ENCODE measurements around the gene PRR16. TPM values are rescaled to one million over a fixed set of nuclear protein-coding genes. Genes with fewer than 3 reads are reported as not detected.

Gene PRR16
- total RNA-seq, 2 experiments from 2014 or later: not detected

DNA sequence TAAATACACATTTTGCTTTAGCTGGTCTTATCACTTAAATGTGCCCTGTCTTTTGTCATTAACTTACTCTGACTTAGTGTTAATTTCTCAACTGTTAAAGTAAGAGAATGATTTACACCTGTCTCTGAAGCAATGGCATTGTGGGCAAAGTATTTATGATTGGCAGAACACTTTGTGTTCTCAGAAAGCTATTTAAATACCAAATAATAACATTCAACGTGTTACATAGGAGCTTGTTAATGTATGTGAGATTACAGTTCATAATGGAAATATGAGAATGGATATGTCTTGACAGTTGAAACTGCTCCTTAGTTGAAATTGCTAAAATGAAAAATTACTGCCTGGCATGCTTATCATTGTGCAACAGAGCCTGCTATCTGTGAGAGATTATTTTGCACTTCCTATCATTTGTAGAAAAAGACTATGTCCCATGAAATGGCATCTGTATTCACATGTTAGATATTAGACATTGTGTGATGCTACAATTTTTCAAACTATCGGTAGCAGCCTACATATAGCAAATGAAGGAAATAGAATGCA, 46.1 kb downstream of the PRR16 start:
- CTCF ChIA-PET: no interaction called here

DNA sequence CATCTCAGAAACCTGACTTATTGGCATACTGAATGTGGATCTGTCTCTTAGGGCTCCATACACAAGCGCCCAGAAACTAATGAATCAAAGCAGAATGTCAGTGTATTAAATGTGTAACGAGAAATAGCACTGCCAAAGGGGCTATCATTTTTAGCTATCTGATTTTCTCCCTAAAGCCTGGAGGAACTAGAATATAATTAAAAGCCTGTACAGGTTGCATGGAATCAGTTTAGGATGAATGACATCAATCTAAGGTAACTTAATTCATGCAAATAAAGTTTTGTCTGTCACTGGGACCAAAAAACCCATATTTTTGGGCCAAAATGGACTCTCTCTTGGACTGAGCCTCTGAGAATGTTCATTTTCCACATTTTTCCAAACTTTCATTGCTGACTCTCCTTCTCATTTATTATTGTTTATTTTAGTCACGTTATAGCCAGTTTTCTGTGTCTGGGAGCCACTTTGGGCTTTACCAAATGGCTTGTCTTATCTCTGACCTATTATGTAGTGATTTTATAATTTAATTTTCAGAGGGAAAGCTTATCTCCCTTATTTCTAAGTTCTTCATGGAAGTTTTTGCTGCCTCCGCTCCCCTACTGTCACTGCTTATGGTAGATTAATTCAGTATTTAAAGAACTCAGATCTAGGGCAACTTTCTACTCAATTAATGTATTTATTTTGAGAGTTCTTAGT, 47.0 kb downstream of the PRR16 start:
- H3K4me3 Mint-ChIP-seq: no peak overlapping the region
- H3K27ac Mint-ChIP-seq: no peak overlapping the region
- no peaks in the 10 kb centered on the region for H3K27me3 Mint-ChIP-seq (ENCODE audit: low read depth)
- intact Hi-C loops (cut with micrococcal nuclease): no loop called here
- H3K9me3 Mint-ChIP-seq: no peaks in the 10 kb centered on the region
- no peak for DNase-seq
- no peaks in the 10 kb centered on the region for H3K36me3 Mint-ChIP-seq (ENCODE audit: low read depth)
- CTCF ChIA-PET: no interaction called here
- no peaks in the 10 kb centered on the region for H3K4me1 Mint-ChIP-seq (ENCODE audit: low read depth)

More for the DNA sequence above, 46.1 kb downstream of the PRR16 start:
- intact Hi-C loops (cut with micrococcal nuclease): no loop called here
- H3K4me3 Mint-ChIP-seq: no peak overlapping the region
- H3K27me3 Mint-ChIP-seq (ENCODE audit: low read depth): no peaks in the 10 kb centered on the region
- H3K9me3 Mint-ChIP-seq: no peaks in the 10 kb centered on the region
- no peak overlapping the region for H3K27ac Mint-ChIP-seq
- H3K4me1 Mint-ChIP-seq (ENCODE audit: low read depth): no peaks in the 10 kb centered on the region
- H3K36me3 Mint-ChIP-seq (ENCODE audit: low read depth): no peaks in the 10 kb centered on the region
- no peak for DNase-seq

DNA sequence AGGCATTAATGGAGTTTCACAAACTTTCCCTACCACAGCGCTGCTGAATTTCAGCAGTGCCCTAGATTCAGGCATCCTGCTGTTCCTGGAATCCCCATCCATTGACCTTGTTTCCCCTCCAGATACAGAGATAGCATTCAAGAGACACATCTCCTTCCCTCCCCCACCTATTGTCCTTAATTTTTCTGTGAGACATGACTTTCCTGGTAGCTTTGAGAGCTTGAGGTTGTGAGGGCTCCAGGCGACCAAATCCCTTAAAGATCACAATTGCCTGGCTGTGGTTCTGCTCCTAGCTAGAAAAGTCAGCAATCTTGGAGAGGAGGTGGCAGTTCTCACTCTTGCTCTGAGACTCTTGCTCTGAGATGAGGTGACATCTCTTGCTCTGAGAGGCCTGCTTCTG, 48.0 kb downstream of the PRR16 start:
- intact Hi-C loops (cut with micrococcal nuclease): no loop called here
- DNase-seq: no peak
- CTCF ChIA-PET: no interaction called here
- Mint-ChIP-seq H3K36me3 (ENCODE audit: low read depth) (no peaks in the 10 kb centered on the region), H3K4me3 (no peak overlapping the region), H3K27ac (no peak overlapping the region), H3K27me3 (ENCODE audit: low read depth) (no peaks in the 10 kb centered on the region), H3K9me3 (no peaks in the 10 kb centered on the region), H3K4me1 (ENCODE audit: low read depth) (no peaks in the 10 kb centered on the region)

DNA sequence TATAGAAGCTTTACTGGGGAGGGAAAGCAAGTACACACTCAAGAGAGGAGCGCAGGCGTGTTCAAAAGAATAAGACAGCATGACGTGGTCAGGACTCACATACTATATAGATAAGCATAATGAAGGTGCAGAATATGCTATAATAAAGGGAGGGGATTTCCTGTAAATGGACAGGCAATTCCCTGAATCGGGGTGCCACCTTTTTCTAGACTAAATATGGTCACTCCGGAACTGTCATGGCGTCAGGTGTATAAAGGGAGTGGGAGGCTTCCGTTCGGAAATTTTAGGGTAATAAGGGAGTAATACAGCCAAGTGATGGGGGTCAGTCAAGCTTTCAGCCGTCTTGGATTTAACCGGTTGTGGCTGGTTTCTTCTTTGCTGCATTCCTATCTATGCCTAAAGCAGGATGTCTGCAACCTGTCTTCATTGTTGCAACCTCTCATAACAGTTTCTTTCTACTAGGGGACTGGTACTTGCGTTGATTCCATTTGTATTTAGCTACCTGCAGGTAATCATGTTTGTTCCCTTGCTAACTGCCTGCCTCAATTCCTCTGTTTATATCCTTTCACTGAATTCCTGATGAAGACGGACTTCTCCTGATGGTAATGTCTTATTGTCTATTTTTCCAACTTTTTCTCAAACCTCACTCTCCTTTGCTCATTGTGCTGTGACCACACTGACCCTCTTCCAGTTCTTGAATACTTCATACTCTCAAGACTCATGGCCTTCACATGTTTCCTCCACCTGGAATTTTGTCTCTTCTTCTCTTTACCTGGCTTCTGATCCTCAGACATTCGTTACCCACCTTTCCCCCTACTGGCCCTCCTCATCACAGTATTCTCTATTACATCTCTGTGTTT, 48.9 kb downstream of the PRR16 start:
- H3K27me3 Mint-ChIP-seq (ENCODE audit: low read depth): no peaks in the 10 kb centered on the region
- H3K36me3 Mint-ChIP-seq (ENCODE audit: low read depth): no peaks in the 10 kb centered on the region
- H3K9me3 Mint-ChIP-seq: no peaks in the 10 kb centered on the region
- H3K27ac Mint-ChIP-seq: no peak overlapping the region
- no peak for DNase-seq
- intact Hi-C loops (cut with micrococcal nuclease): no loop called here
- H3K4me3 Mint-ChIP-seq: no peak overlapping the region
- H3K4me1 Mint-ChIP-seq (ENCODE audit: low read depth): no peaks in the 10 kb centered on the region
- CTCF ChIA-PET: no interaction called here

DNA sequence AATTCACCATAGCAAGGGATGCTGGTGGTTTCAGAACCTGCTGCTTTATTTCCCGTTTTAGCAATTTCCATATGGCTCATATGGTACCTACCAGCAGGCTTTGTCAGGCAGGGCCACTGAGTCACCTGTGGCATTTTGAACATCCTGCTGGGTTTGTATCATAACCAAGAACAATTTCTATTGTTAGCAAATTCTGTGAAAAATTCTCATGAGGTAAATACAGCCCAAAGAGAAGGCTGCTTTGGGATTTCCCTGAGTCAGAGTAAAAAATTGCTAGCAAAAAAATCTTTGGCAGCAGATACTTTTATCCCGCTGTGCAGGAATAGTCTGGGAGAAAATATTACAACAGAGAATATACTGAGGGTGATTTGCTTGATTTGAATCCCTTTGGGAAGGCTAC, 52.7 kb downstream of the PRR16 start:
- Mint-ChIP-seq H3K27ac (no peak overlapping the region), H3K27me3 (ENCODE audit: low read depth) (no peaks in the 10 kb centered on the region), H3K36me3 (ENCODE audit: low read depth) (no peaks in the 10 kb centered on the region), H3K4me1 (ENCODE audit: low read depth) (no peaks in the 10 kb centered on the region), H3K9me3 (no peaks in the 10 kb centered on the region), H3K4me3 (no peak overlapping the region)
- CTCF ChIA-PET: no interaction called here
- no peak for DNase-seq
- intact Hi-C loops (cut with micrococcal nuclease): no loop called here

DNA sequence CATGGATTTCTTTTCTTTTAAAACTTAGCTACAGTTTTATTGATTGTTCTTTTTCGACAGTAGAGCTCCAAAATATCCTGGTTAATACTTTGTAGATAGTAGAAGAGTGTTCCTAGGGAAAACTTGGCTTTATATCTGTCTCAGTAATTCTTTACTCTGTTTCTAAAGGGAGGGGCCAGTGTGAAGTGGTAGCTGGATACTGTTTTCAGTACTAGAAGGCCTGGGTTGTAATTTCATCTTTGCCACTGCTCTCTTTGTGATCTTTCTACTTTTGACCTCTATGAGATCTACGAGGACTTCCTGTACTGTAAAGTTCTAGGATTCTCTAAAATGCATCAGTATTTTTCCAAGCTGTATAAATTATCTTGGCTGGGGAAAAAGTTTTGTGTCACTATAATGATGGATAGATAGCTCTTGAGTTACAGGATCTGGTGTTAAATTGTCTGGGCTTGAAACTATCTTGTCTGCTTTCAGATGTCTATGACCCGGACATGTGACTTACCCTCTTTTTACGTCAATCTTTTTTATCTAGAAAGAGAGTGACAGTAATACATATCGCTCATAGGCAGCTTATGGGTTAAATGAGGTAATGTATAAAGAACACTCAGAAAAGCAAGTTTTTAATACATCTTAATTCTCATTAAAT, 53.6 kb downstream of the PRR16 start:
- Mint-ChIP-seq H3K36me3 (ENCODE audit: low read depth) (no peaks in the 10 kb centered on the region), H3K27ac (no peak overlapping the region), H3K4me1 (ENCODE audit: low read depth) (no peaks in the 10 kb centered on the region), H3K4me3 (no peak overlapping the region), H3K9me3 (no peaks in the 10 kb centered on the region), H3K27me3 (ENCODE audit: low read depth) (no peaks in the 10 kb centered on the region)
- no peak for DNase-seq
- CTCF ChIA-PET: interaction anchor here (0.7 kb wide), 1 partner anchor 779 kb away, joined by 4 read pairs; no protein-coding TSS in a partner anchor
- intact Hi-C loops (cut with micrococcal nuclease): no loop called here

DNA sequence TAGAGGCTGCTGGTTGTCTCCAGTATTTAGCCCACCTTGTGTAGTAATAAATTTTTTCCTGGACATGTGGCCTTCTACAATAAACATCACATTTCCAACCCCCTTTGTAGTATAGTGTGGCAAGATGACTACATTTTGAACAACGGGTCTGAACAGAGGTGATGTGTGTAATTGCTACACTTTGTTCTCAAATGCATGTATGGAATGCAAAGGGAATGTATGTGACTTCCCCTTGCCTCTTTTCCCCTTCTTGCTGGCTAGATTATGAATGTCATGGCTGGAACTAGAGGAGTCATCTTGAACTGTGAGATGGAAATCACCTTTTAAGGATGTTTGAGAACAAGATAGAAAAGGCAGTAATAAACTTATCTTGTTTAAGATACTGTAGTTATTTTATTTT, 54.5 kb downstream of the PRR16 start:
- Mint-ChIP-seq H3K27me3 (ENCODE audit: low read depth) (no peaks in the 10 kb centered on the region), H3K9me3 (no peaks in the 10 kb centered on the region), H3K36me3 (ENCODE audit: low read depth) (no peaks in the 10 kb centered on the region), H3K4me1 (ENCODE audit: low read depth) (no peaks in the 10 kb centered on the region), H3K27ac (no peak overlapping the region), H3K4me3 (no peak overlapping the region)
- CTCF ChIA-PET: interaction anchor here (0.7 kb wide), 1 partner anchor 778 kb away, joined by 4 read pairs; no protein-coding TSS in a partner anchor
- DNase-seq: no peak
- intact Hi-C loops (cut with micrococcal nuclease): no loop called here

DNA sequence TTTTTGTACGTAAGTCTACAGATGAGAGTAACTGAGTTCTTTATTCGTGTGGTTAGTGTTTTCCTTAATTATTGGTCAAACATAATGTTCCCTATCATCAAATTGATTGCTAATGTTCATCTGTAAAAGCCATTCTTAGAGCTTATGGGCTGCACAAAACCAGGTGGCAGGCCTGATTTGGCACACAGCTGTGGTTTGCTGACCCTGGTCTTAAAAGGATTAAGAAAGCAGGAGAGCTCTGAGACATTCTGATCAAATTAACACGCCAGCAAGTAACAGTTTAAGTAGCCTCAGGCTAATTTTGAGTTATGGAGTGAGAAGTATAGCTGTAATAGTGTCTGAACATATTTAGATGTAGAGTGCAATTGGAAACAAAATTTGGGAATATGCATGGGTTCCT, 63.2 kb downstream of the PRR16 start:
- Mint-ChIP-seq H3K27ac (no peak overlapping the region), H3K9me3 (no peaks in the 10 kb centered on the region), H3K36me3 (ENCODE audit: low read depth) (no peaks in the 10 kb centered on the region), H3K4me1 (ENCODE audit: low read depth) (no peaks in the 10 kb centered on the region), H3K4me3 (no peak overlapping the region), H3K27me3 (ENCODE audit: low read depth) (no peaks in the 10 kb centered on the region)
- intact Hi-C loops (cut with micrococcal nuclease): no loop called here
- CTCF ChIA-PET: no interaction called here
- no peak for DNase-seq

DNA sequence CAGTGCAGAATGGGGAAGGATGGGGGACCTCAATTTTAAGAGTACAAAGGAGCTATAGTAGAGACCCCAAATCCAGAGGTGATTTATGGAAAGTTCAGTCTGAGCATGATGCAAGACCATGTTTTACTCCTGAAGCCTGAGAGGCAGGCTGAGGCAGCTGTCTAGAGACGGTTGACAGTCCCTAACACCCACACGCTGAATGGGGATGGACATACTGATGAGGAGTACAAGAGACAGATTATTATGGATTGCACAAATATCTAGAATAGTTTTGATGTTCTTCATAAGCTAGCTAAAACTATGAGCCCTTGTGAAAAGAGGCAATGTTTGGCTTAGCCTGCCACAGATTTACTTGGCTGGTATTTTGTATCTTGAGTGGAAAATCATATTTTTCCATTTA, 64.5 kb downstream of the PRR16 start:
- no peak overlapping the region for H3K27ac Mint-ChIP-seq

DNA sequence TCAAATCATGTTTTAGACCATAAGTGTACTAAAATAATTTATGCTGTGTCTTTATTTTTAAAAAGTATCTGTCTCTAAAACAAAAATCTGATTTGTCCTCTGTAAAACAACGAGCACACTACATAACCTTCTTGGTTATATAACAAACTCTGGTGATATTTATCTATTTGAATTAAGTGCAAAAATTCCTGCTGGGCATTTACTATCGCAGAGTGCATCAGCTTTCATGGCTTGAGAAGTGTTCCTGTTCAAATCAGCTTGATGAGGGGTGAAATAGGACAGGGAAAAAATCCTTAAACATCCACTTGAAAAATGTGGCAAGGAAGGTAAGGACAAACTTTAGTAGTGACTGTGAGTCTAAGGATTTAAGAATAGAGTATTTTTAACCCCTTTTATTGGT, 65.3 kb downstream of the PRR16 start:
- Mint-ChIP-seq H3K27ac (no peak overlapping the region), H3K9me3 (no peaks in the 10 kb centered on the region), H3K4me3 (no peak overlapping the region), H3K36me3 (ENCODE audit: low read depth) (no peaks in the 10 kb centered on the region), H3K4me1 (ENCODE audit: low read depth) (no peaks in the 10 kb centered on the region), H3K27me3 (ENCODE audit: low read depth) (no peaks in the 10 kb centered on the region)
- DNase-seq: no peak
- CTCF ChIA-PET: no interaction called here
- intact Hi-C loops (cut with micrococcal nuclease): no loop called here

More for the DNA sequence above, 64.5 kb downstream of the PRR16 start:
- no peak for DNase-seq
- H3K27me3 Mint-ChIP-seq (ENCODE audit: low read depth): no peaks in the 10 kb centered on the region
- H3K9me3 Mint-ChIP-seq: no peaks in the 10 kb centered on the region
- H3K4me3 Mint-ChIP-seq: no peak overlapping the region
- intact Hi-C loops (cut with micrococcal nuclease): no loop called here
- no peaks in the 10 kb centered on the region for H3K36me3 Mint-ChIP-seq (ENCODE audit: low read depth)
- no peaks in the 10 kb centered on the region for H3K4me1 Mint-ChIP-seq (ENCODE audit: low read depth)
- CTCF ChIA-PET: no interaction called here

DNA sequence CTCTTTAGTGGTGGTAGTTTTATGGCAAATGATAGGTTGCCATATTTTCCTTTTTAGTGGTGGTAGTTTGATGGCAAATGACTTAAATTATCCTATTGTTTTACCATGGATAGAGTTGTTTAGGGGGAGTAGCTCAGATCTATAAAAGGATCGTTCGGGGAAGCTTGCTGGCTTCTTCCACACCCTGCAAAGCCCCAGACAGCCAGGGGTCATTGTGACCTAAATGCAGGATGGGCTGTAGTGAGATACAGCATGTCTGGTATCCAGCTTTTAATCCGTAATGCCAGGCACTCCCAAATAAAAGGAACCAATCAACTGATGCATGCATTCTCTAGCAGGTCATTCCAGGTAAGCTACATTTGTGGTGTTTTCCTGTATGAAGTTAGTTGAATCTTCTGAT, 67.1 kb downstream of the PRR16 start:
- no peaks in the 10 kb centered on the region for H3K36me3 Mint-ChIP-seq (ENCODE audit: low read depth)
- no peak overlapping the region for H3K4me3 Mint-ChIP-seq
- no peak overlapping the region for H3K27ac Mint-ChIP-seq
- CTCF ChIA-PET: no interaction called here
- intact Hi-C loops (cut with micrococcal nuclease): no loop called here
- no peaks in the 10 kb centered on the region for H3K27me3 Mint-ChIP-seq (ENCODE audit: low read depth)
- no peaks in the 10 kb centered on the region for H3K4me1 Mint-ChIP-seq (ENCODE audit: low read depth)
- no peak for DNase-seq
- no peaks in the 10 kb centered on the region for H3K9me3 Mint-ChIP-seq

DNA sequence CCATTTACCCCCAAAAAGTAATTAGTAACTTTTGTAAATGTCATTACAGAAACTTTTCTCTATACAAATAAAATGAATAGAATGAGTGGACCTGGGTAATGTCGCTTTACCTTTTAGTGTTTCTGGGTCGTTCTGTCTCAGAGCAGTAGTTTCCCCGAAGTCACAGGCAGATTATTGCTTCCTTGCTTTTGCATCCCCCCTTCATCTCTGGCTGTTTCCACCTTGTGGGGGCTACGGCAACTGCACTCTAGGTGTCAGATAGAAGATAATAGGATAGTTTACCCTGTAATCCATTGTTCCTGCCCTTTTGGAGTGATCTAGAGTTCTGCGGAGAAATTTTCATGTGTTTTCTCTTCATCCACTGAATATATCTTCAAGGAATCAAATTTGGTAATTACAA, 68.7 kb downstream of the PRR16 start:
- H3K4me3 Mint-ChIP-seq: no peak overlapping the region
- no peaks in the 10 kb centered on the region for H3K36me3 Mint-ChIP-seq (ENCODE audit: low read depth)
- H3K9me3 Mint-ChIP-seq: no peaks in the 10 kb centered on the region
- no peaks in the 10 kb centered on the region for H3K27me3 Mint-ChIP-seq (ENCODE audit: low read depth)
- CTCF ChIA-PET: no interaction called here
- intact Hi-C loops (cut with micrococcal nuclease): no loop called here
- no peaks in the 10 kb centered on the region for H3K4me1 Mint-ChIP-seq (ENCODE audit: low read depth)
- no peak for DNase-seq
- H3K27ac Mint-ChIP-seq: no peak overlapping the region

Measured in activated naive CD4-positive, alpha-beta T cell treated with anti-CD3 and anti-CD28 coated beads for 36 hours (primary cell).